NCI-H526 (cell line): ENCODE data around the gene NPM3.
"Not testable (repeated sequence)": the region's sequence is repeated elsewhere in the genome, so short reads cannot be mapped to it uniquely, and the experiment has no call there.

ENCODE experiments used
- DNase-seq, 2 experiments: peaks; one replicate each; lab custom pipeline; 2025; lab: John Stamatoyannopoulos, UW

The NPM3 gene

GRCh38 chr10:101803511-101803910 is 20.3 kb upstream of the NPM3 start:
- no peak for DNase-seq

DNA sequence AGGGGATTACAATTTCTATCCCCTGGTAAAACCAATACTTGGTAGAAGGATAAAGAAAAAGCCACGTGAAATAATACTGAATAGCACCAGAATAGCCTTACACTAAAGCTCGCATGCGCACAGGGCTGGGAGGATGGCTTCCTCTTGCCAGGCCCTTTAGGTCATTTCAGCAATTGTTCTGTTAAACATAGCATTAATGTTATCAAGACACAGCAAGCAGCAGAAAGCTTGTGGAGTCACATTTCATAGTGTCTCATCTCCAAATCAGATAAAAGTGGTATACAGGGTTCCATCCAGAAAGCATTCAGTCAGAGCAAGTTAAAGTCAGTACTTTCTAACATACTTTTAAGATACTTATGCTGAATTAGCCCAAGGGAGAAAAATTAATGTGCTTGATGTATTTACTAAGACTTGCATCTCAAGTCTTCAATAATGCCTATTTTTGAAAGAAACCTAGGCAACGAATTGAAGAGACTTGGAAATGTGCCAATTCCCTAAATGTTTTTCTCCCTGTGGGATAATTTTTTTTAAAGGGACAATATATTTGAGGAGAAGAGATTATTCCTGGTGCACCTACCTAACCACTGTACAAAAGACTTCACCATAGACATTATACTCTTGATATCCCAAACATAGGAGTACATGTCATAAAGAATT is 14.3 kb upstream of the NPM3 start:
- DNase-seq: no peak

DNA sequence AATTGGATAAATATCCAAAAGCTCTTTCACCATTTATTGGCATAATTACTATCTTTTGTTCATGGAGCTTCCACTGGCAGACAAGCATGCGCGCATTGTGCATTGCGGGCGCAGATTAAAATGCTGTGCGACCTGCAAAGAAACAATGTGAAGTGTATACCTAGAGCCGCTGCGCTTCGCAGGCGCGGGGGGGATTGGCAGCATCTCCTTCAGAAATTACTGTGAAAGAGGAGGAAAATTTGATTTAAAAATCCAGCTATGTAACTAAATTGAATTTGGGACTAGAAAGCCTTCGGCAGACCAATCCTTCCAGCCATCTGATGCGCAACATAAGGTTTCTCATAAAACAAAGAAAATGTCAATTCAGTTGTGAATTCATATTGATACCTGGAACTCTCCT is 10.3 kb upstream of the NPM3 start:
- DNase-seq: no peak

- DNase-seq: no peak
These were observed 6.4 kb upstream of the NPM3 start for GRCh38 chr10:101789686-101790085.

GRCh38 chr10:101789231-101789630 is 6.0 kb upstream of the NPM3 start:
- DNase-seq: not testable (repeated sequence)

DNA sequence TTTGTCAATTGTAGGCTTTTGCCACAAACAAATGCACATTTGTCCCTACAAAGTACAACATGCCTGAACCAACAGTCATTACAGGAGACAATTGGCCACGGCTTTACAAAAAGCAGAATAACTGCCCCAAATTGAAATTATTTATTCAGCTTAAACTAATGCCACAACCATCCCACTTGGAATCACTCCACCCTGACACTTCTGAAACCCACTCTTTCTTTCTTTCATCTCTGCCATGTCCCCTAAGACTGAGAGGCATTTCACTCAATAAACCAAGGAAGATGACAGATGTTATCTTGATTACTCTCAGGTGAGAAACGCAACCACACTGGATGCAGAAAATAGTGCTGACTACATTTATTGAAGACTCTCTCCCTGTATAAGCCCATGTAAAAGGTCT is 2.6 kb upstream of the NPM3 start:
- DNase-seq: no peak

GRCh38 chr10:101784558-101784957 is 1.3 kb upstream of the NPM3 start:
- DNase-seq: no peak

DNA sequence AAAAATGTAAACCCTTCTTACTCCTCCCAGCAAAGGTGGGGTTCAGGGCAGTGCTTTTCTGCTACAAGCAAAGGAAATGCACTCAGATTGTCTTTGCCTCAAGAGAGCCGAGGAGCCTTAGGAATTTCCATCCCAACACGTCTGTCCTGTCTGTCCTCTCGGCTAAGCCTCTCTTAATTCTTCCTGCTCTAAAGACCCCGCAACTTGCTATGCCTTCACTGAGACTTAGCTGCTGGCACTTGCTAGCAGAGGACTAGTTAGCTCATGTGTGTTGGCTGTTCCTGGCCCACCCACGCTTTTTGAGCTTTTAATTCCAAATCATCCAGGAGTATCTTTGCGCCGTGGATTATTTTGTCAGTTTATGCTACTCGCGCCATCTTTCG is 481 bp upstream of the NPM3 start:
- DNase-seq: no peak

DNA sequence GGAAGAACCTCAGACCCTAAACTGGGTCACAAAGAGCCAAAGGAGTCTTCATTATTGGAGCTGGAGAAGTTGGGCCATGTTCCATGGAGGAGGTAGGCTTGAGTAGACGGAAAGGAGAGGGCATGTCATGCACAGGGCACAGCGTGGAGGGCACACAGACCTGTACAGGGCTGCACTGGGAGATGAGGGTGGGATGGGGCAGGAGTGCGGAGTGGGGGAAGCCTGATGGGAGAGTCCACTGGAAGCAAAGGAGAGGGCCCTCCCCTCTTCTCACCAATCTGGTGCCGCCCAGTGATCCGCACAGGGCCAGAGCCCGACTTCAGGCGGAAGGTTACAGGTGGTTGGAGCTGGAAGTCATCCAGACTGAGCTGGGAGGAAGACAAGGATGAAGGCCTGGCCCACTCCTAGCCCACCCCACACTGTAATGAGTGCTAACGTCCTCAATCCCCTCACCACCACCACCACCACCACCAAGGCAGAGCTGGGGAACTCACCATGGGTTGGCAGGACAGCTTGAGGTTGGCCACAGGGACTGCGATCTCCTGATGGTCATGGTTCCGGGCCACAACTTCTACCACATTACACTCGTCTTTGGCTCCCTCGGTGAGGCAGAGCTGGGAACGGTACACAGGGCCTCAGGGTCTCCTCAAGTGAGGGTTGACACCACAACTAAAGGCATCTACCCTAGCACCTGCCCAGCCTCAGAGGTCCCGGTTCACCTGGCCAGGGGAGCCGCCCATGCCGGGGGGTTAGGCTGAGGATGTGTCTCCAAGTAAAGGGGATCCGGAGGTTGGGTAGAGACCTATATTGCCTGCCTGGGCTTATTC is 1.0 kb downstream of the NPM3 start:
- no peak for DNase-seq

DNA sequence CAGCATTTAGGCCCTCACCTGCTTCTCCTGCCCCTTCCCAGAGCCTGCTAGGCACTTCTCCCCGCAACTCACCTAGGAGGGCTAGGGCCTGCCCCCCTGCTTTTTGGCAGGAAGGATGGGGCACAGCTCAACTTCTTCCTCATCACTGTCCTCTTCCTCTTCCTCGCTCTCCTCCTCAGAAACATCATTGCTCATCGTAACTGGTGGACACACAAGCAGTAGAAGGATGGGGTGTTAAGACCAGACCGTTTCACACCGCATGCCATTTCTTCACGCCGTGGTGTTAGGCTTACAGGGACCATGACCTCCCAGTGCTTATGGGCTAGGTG is 1.6 kb downstream of the NPM3 start:
- DNase-seq: no peak

GRCh38 chr10:101780818-101781654 is 2.2 kb downstream of the NPM3 start:
- DNase-seq: peak; percentile 18 to 65

- DNase-seq: no peak
These were observed 2.9 kb downstream of the NPM3 start for GRCh38 chr10:101780187-101780817.

GRCh38 chr10:101779544-101780186 is 3.6 kb downstream of the NPM3 start:
- DNase-seq: peak; percentile 23 to 81

GRCh38 chr10:101778781-101779543 is 4.3 kb downstream of the NPM3 start:
- peak; percentile 34 to 75 for DNase-seq

DNA sequence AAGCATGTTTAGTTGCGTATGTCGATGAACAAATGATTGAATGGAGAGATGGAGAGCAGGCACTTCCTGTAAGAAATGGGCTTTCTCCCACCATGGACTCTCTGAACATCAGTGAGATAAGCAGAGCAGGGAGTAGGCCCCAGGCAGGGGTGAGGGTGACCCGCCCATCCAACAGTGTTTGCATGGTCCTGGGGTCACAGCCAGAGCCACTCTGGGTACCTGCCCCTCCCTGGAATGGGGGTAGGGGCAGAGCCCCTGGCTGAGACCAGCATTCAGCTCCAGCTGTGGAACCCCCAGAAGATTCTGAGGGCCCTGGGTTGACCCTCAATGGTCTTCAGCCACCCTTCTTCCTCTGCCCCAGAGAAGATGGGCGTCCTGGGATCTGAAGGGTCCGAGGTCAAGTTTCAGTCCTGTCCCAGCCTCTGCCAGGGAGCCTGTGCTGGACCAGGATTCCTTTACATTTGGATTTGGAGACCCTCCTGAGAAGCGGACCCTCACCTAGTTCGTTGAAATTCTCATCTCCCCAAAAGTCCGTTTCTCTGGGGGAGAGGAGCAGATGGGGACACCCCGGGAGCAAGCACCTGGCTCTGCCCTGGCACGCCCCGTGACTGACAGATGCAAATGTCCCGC is 5.0 kb downstream of the NPM3 start:
- no peak for DNase-seq

DNA sequence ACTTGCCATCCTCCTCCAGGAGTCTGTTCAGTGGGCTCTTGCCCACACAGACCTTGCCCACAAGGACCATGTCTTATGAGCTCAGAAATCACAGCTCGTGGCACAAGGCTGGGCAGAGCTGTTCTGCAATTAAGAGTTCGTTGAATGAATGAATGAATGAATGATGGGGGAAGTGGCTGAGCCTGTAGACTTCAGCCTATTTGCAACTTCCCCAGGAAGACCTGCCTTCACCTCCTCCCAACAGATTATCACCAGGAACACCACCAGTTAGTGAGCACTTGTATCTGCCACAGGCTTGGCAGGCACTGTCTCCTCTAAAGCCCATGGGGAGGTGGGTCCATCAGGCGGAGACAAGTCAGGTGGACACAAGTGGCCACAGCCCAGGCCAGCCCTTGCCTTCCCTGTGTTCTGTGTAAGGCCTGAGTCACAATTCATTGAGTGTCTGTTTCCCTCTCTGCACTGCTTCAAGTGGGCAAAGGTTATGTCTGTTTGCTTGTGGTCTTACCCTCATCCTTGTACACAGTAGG is 5.6 kb downstream of the NPM3 start:
- DNase-seq: no peak

DNA sequence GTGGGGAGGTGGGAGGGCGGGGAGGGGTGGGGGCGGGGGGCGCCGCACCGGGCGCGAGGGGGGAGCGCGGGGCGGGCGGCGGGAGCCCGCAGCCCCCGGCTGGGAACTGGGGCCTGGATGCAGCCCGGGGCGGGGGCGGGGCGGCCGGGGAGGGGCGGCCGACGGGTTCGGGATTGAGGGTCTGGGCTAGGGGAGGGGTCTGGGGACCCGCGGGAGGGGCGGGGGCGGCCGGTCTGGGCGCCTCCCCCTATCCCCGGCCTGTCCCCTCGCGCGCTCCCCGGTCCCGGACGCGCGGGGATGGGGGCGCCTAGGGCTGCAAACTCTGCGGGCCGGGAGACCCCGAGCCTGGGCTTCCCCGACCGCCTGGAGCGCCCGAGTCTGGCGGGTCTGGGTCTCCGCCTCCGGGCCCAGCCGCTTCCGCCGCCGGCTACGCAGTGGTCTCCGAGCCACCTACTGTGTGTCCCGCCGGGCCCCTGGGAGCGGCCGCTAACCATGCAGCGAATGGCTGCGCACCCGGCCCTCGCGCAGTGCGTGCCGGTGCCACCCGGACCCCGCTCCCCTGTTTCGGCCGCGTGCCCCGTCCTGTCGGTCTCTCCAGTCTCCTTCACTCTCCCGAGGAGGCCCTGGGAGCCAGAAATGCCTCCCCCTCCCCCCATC is 7.0 kb downstream of the NPM3 start:
- peak in 1 of 2 experiments; percentile 13 for DNase-seq

DNA sequence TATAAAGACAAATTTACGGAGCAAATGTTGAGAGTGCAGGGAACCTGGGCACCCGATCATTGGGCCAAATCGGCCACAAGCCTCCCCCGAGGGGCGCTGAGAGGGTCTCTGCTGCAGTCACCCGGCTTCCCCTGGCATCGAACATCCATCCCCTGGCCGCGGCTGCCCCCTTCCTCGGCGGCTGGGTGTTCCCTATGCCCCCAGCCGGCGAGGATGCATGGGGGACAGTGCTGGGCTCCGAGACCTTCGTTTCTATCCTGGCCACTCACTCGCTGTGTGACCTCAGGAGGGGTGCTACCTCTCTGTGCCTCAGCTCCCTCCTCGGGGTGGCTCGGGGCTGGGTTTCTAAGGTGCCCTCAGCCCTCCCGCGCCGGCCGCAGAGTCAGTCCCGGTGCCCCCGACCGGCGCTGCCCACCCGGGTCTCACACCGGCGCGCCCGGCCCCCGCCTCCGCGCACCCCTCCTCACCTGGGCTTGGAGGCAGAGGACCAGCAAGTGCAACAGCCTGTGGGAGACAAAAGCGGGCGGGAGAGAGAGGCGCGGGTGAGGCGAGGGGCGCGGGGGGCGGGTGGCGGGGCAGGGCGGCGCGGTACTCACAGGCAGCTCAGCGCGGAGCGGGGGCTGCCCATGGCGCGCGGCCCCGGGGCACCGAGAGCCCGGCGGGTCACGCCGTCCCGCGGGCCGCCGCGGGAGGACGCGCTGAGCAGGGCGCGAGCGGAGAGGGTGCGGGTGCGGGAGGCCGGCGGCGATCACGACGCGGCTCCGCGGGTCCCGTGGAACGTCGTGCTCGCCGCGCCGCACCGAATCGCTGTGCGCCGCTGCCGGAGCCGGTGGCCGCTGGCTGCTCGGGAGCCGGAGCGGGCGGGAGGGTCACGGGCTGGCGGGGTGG is 7.7 kb downstream of the NPM3 start, which contains the start of gene FGF8:
TSS of gene FGF8 (minus strand) at position 842 of the 888 bp plus-strand sequence. CDS start at position 628, 214 bp downstream.
- peak in 1 of 2 experiments; percentile 11 for DNase-seq
